SJSA1 (cell line): Measurements from ENCODE around the gene ASIC5. TPM values are rescaled to one million over a fixed set of nuclear protein-coding genes. Genes with fewer than 3 reads are reported as not detected.

Source experiments
- DNase-seq, 2 experiments: peaks; one replicate each; pipeline ENCODE4 v3.0.0-alpha.2; 2015 to 2020; ENCODE audit warnings: low spot score in 2 of 2, low read depth in 1 of 2
- H3K27ac ChIP-seq: fragments of 250-450 bp; sonication (Bioruptor Pico); 2 replicates; pipeline ENCODE4 v1.5.1; 2020; ENCODE audit warnings: mild to moderate bottlenecking, moderate library complexity
- H3K27me3 ChIP-seq: fragments of 250-450 bp; sonication (Bioruptor Pico); replicated peaks from 2 replicates; pipeline ENCODE4 v1.5.1; 2020; ENCODE audit warnings: mild to moderate bottlenecking, moderate library complexity
- H3K36me3 ChIP-seq: fragments of 250-450 bp; sonication (Bioruptor Pico); 2 replicates; pipeline ENCODE4 v1.5.1; 2020; ENCODE audit warnings: mild to moderate bottlenecking
- H3K4me1 ChIP-seq: fragments of 250-450 bp; sonication (Bioruptor Pico); replicated peaks from 2 replicates; pipeline ENCODE4 v1.6.1; 2021; ENCODE audit warnings: mild to moderate bottlenecking
- H3K4me3 ChIP-seq: fragments of 250-450 bp; sonication (Bioruptor Pico); 2 replicates; pipeline ENCODE4 v1.5.1; 2020; ENCODE audit warnings: mild to moderate bottlenecking
- H3K9me3 ChIP-seq: fragments of 250-450 bp; sonication (Bioruptor Pico); replicated peaks from 2 replicates; pipeline ENCODE4 v1.5.1; 2020; ENCODE audit warnings: mild to moderate bottlenecking
- total RNA-seq: library from RNA; depleted of rRNA; stranded (reverse); fragments of >200 nt; shearing (Covaris generic); gene quantifications from 2 replicates; pipeline ENCODE4 v1.2.3, GENCODE V29; 2014

Gene ASIC5
- total RNA-seq, 1 experiment from 2014 or later: not detected

DNA sequence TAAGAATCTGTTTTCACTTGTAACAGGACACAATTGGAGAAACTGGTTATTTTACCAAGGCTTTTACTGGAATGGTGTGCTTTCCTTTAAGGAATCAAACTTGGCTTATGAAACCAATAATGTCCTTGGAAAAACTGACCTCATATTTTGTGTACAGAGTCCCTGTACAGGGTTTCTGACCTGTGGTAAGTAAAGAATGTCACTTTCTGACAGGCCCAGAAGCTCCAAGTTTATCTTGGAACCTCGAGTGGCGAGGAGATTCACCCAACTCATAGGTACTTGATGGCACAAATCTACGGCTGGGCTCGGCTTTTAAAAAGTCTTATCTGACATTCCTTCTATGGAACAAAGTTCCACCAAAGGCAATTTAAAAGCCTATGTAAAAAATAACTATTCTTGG is 17.0 kb downstream of the ASIC5 start:
- Histone ChIP-seq H3K27ac (no peak overlapping the region), H3K36me3 (no peaks in the 10 kb centered on the region), H3K9me3 (no peaks in the 10 kb centered on the region), H3K4me3 (no peak overlapping the region), H3K4me1 (no peaks in the 10 kb centered on the region), H3K27me3 (no peaks in the 10 kb centered on the region)
- no peak for DNase-seq

DNA sequence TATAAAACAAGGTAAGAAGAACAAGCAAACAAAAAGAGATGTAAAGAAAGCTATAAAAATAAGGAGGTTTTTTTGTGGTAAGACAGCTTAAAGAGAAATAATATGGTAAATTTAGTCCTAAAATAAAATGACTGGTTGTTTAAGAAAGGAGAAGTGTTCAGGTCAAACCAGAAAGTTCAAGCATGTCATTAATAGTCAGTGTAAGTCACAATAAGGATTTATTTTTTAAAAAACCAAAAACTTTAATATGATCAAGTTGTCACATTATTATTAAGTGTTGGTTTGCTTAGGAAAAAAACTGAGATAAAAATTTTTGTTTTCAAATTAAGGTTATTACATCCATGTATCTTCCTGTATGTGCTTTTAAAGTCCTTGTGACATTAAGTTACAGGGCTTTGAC is 19.1 kb downstream of the ASIC5 start:
- Histone ChIP-seq H3K27ac (no peak overlapping the region), H3K36me3 (no peaks in the 10 kb centered on the region), H3K27me3 (no peaks in the 10 kb centered on the region), H3K9me3 (no peaks in the 10 kb centered on the region), H3K4me1 (no peaks in the 10 kb centered on the region), H3K4me3 (no peak overlapping the region)
- DNase-seq: no peak

DNA sequence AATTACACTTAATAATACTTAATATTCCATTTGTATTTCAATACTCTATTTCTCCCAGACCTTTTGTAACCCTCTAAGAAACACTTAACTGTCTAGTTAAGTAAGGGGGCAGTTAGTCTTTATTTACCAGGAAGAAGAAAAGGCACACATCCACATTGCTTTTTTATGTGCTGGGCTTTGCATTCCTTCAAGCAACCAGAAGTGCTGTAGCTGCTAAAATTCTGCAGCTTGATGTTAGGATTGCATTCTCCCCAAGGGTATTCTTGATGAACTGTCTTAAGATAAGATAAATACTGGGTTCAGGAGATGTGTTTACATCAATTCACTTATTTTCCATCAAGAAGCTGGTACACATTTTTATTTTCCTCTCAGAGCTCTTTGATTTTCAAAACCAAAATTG is 24.0 kb downstream of the ASIC5 start:
- H3K4me3 ChIP-seq: no peak overlapping the region
- peaks cover 12% of the 10 kb centered on the region for H3K4me1 ChIP-seq
- no peaks in the 10 kb centered on the region; the same call in 1 of the 2 replicates for H3K9me3 ChIP-seq
- H3K36me3 ChIP-seq: no peaks in the 10 kb centered on the region
- no peak for DNase-seq
- no peaks in the 10 kb centered on the region for H3K27me3 ChIP-seq
- no peak overlapping the region for H3K27ac ChIP-seq

DNA sequence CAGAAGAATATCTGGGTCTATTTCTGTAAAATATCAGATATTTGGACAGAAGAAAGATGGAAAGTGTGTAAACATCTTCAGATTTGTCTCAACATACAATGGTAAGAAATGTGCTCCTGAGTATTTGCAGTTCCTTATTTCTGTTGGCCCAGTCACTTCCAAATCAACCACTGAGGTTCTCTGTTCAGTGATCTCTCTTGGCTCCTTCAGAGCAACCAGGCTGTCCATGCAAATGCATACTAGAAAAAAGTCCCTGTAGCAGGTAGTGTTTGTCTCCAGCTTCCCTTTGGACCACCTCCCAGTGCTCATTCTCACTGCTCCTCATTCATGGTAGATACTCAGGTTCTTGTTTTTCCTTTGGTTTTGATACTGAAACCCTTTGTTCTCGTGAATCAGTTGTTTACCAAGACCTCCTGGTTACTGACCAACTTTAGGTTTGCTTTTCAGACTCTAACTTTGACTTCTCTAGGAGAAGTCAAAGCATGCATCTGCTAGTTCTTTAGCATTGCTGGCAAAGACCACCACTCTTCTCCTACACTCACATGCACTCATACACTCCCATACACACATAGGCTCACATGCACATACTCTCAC is 28.8 kb downstream of the ASIC5 start:
- no peaks in the 10 kb centered on the region for H3K27me3 ChIP-seq
- H3K4me1 ChIP-seq: peaks cover 12% of the 10 kb centered on the region
- H3K4me3 ChIP-seq: no peak overlapping the region
- no peak for DNase-seq
- H3K36me3 ChIP-seq: no peaks in the 10 kb centered on the region
- H3K27ac ChIP-seq: no peak overlapping the region
- H3K9me3 ChIP-seq: no peaks in the 10 kb centered on the region; the same call in 1 of the 2 replicates

DNA sequence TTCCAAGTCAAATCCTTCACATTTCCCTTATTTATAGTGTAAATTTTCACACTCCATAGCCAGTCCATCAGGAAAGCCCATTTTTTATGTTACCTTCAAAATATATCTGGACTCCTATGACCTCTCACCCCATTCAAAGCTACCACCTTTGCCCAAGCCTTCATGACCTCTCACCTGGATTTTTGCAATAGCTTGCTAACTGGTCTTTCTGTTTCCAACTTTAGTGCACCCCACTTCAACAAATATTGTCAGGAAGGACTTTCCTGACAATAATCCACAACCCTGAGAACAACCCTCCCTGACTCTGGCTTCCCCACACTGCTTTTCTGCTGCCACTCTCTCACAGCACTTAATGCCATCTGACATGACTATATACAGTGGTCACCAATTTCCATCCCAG is 33.4 kb downstream of the ASIC5 start:
- Histone ChIP-seq H3K36me3 (no peaks in the 10 kb centered on the region), H3K4me3 (no peak overlapping the region), H3K27me3 (no peaks in the 10 kb centered on the region), H3K27ac (no peak overlapping the region), H3K9me3 (no peaks in the 10 kb centered on the region), H3K4me1 (no peaks in the 10 kb centered on the region)
- DNase-seq: no peak

DNA sequence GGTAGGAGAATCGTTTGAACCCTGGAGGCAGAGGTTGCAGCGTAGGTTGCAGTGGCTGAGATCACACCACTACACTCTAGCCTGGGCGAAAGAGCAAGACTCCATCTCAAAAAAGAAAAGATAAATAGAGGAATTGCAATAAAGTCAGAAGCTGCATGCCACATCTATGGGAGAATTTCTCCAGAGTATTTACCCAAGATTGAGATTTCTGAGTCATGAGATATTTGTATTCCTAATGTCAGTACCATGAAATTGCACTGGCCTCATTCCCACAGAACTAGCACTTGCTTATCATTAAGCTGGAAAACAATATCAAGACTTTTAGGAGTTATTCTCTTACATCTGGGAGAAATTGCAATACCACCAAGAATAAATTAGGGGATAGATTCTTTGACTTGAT is 37.4 kb downstream of the ASIC5 start:
- Histone ChIP-seq H3K9me3 (no peaks in the 10 kb centered on the region), H3K4me1 (no peaks in the 10 kb centered on the region), H3K27ac (no peak overlapping the region), H3K27me3 (no peaks in the 10 kb centered on the region), H3K4me3 (no peak overlapping the region), H3K36me3 (no peaks in the 10 kb centered on the region)
- no peak for DNase-seq

DNA sequence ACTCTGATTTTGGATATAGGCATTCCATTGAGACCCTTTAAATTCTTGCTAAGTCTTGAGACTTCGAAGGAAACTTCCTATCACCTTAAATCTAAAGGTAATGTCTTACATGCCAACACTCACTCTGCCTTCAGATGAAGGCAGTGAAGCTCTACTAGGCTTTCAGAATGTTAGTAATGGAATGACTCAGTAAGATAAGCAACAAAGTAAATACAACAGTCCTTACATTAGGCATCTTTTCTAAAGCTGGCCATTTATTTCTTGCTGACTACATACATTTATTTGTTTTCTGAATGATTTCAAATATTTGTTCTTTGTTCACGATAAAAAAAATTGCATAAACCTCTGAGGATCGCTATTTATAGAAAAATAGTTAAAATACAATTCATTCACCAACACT is 43.5 kb downstream of the ASIC5 start:
- DNase-seq: no peak
- Histone ChIP-seq H3K4me3 (no peak overlapping the region), H3K27ac (no peak overlapping the region)

DNA sequence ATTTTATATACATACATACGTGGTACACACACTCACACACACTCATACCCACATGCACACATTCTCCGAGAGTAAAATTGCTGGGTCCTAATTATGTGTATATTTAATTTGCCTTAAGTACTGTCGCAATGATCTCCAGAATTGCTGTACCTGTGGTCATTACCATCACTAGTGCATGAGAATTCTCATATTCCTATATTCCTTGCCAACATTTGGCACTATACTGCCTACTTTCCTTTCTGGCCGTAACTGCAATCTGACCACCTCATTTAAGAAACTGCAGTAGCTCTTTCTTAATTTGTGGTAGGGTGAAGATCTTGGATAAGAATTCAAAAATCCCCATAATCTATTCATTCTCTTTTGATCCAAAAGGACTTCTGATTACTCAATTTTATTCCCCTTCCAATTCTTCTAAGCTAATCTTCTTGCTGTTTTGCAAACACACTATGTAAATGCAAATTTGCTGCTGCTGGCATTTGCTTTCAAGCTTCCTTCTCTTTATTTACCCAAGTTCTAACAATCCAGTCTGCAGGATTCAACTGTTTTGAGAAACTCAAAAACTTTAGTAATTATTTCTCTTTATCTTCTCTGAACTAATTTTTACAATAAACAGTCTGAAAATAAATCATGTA is 45.1 kb downstream of the ASIC5 start:
- H3K4me3 ChIP-seq: no peak overlapping the region
- H3K27me3 ChIP-seq: 0 out of 2 replicates have a peak, but pooled peaks cover under 1% of the 10 kb centered on the region
- H3K9me3 ChIP-seq: no peaks in the 10 kb centered on the region
- H3K27ac ChIP-seq: no peak overlapping the region
- peaks cover 7% of the 10 kb centered on the region; the same call in 1 of the 2 replicates for H3K4me1 ChIP-seq
- no peaks in the 10 kb centered on the region for H3K36me3 ChIP-seq
- no peak for DNase-seq

More for the DNA sequence above, 43.5 kb downstream of the ASIC5 start:
- no peaks in the 10 kb centered on the region for H3K27me3 ChIP-seq
- no peaks in the 10 kb centered on the region for H3K9me3 ChIP-seq
- H3K4me1 ChIP-seq: peaks cover 7% of the 10 kb centered on the region; the same call in 1 of the 2 replicates
- no peaks in the 10 kb centered on the region for H3K36me3 ChIP-seq

DNA sequence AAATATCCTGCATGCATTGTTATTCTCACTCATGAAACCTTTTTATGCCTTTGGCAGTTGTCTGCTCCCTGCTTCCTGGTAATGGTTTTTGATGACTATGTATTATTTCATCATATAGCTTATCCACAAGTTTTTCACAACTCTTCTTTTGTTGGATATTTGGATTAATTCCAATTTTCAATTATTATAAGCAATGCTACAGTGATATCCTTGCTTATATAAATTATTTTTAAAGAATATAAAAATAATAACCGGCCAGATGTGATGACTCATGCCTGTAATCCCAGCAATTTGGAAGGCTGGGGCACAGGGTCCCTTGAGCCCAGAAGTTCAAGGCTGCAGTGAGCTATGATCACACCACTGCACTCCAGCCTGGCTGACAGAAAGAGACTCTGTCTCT is 47.0 kb downstream of the ASIC5 start:
- 0 out of 2 replicates have a peak, but pooled peaks cover 3% of the 10 kb centered on the region for H3K27me3 ChIP-seq
- peaks cover 7% of the 10 kb centered on the region; the same call in 1 of the 2 replicates for H3K4me1 ChIP-seq
- no peaks in the 10 kb centered on the region for H3K36me3 ChIP-seq
- no peak for DNase-seq
- no peak overlapping the region for H3K4me3 ChIP-seq
- H3K27ac ChIP-seq: no peak overlapping the region
- H3K9me3 ChIP-seq: no peaks in the 10 kb centered on the region

DNA sequence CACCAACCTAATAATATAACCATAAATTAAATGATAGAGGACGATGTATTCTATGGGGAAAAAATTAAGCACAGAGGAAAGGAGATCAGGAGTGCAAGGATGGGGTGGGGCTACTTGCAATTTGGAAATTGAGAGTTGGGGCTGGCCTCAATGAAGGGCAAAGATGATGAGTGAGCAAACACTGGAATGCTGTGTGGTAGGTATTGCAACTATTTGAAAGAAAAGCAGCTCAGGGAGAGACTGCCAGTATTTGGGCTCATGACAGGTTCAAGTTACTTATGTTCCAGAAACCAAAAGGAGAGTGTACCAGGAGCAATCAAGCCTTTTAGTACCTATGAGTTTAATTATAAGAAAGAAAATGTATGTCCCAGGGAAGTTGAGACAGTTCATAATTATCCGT is 47.4 kb downstream of the ASIC5 start:
- 0 out of 2 replicates have a peak, but pooled peaks cover 3% of the 10 kb centered on the region for H3K27me3 ChIP-seq
- DNase-seq: no peak
- H3K4me1 ChIP-seq: peaks cover 7% of the 10 kb centered on the region; the same call in 1 of the 2 replicates
- H3K27ac ChIP-seq: no peak overlapping the region
- no peak overlapping the region for H3K4me3 ChIP-seq
- no peaks in the 10 kb centered on the region for H3K36me3 ChIP-seq
- no peaks in the 10 kb centered on the region for H3K9me3 ChIP-seq

DNA sequence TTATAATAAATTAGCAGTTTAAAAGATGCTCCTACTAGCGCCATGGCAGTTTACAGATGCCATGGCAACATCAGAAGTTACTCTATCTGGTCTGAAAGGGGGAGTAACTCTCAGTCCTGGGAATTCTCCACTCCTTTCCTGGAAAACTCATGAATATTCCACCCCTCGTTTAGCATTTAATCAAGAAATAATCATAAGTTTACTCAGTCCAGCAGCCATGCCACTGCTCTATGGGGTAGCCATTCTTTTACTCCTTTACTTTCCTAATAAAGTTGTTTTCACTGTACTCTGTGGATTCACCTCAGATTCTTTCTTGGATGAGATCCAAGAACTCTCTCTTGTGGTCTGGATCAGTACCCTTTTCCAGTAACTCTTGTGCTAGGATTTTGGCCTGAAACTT is 55.0 kb downstream of the ASIC5 start:
- Histone ChIP-seq H3K36me3 (no peaks in the 10 kb centered on the region), H3K4me1 (no peaks in the 10 kb centered on the region), H3K27ac (no peak overlapping the region), H3K9me3 (no peaks in the 10 kb centered on the region), H3K4me3 (no peak overlapping the region), H3K27me3 (0 out of 2 replicates have a peak, but pooled peaks cover 3% of the 10 kb centered on the region)
- no peak for DNase-seq

DNA sequence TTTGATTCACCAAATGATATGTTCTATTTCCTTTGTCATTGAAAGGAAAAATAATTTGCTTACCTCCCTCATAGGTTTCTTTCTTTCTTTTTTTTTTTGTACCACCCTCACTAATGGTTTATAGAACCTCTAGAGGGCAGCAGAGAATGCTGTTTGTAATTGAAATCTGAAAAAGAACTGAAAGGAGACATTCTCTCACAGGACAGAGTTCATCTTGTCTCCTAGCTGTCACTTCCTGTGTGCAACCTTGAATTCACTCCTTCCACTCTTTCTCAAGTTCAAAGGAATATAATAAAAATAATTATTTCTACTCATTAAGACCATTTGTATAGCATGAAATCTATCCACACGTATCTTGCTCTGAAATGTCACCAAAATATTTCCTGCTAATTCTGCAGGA is 56.2 kb downstream of the ASIC5 start:
- Histone ChIP-seq H3K4me3 (no peak overlapping the region), H3K36me3 (no peaks in the 10 kb centered on the region), H3K27me3 (no peaks in the 10 kb centered on the region), H3K9me3 (no peaks in the 10 kb centered on the region), H3K4me1 (peaks cover 7% of the 10 kb centered on the region; the same call in 1 of the 2 replicates), H3K27ac (no peak overlapping the region)
- peak in 1 of 2 experiments; percentile 62 for DNase-seq

DNA sequence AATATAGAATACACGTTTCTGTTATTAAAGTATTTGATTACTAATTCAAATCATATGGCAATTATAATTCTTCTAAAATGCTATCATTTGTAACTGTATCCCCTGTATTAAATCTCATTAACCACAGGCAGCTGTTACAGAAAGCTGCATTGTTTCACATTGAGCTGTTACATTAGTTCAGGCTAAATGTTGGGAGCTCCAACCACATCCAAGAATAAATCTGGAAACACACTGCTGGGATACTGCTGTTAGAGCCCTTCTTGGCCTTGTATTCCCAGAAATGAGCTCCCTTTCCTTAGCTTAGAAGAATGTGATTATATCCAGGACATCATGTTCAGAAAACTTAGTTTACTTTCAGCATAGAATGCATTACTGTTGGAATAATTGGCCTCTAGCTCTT is 59.1 kb downstream of the ASIC5 start:
- H3K27me3 ChIP-seq: no peaks in the 10 kb centered on the region
- H3K27ac ChIP-seq: no peak overlapping the region
- H3K36me3 ChIP-seq: no peaks in the 10 kb centered on the region
- no peak for DNase-seq
- H3K9me3 ChIP-seq: no peaks in the 10 kb centered on the region
- no peak overlapping the region for H3K4me3 ChIP-seq
- peaks cover 8% of the 10 kb centered on the region; the same call in 1 of the 2 replicates for H3K4me1 ChIP-seq

DNA sequence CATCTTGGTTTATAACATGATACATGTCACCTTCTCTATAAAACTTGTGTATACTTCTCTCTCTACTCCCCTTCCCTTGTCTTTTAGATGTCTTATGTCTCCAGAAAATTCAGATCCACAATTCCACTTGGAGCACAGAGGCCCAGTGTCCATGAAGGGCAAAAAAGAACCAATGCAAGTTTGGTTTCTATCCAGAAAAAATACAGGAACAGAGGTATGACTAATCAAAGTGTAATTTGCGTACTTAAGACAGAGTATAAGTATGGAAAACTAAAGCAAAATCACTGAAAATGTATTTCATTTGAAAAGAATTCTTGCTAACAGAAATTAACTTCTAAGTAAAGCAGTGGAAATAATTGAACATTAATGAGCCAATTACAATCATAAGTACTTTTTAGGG is 61.1 kb downstream of the ASIC5 start:
- Histone ChIP-seq H3K4me1 (peaks cover 8% of the 10 kb centered on the region; the same call in 1 of the 2 replicates), H3K9me3 (no peaks in the 10 kb centered on the region), H3K36me3 (no peaks in the 10 kb centered on the region), H3K4me3 (no peak overlapping the region), H3K27me3 (no peaks in the 10 kb centered on the region), H3K27ac (no peak overlapping the region)
- no peak for DNase-seq
